Brain microvascular endothelial cell (primary cell): ENCODE data around the gene TMA16.

Experiments used
- DNase-seq: peaks from one replicate; pipeline ENCODE4 v3.0.0-alpha.2; 2020
- H3K27ac ChIP-seq: fragments of 250-450 bp; sonication (Bioruptor Pico); 2 replicates; pipeline ENCODE4 v1.5.1; 2020; ENCODE audit warnings: mild to moderate bottlenecking, moderate library complexity
- H3K27me3 ChIP-seq: fragments of 250-450 bp; sonication (Bioruptor Pico); replicated peaks from 2 replicates; pipeline ENCODE4 v1.5.1; 2020; ENCODE audit warnings: mild to moderate bottlenecking
- H3K36me3 ChIP-seq: fragments of 250-450 bp; sonication (Bioruptor Pico); replicated peaks from 2 replicates; pipeline ENCODE4 v1.5.1; 2020; ENCODE audit warnings: mild to moderate bottlenecking
- H3K4me3 ChIP-seq: 2 replicates; pipeline ENCODE4 v1.5.1; 2011; ENCODE audit warnings: low read depth, mild to moderate bottlenecking, control low read depth, low read length, moderate library complexity
- CTCF ChIP-seq: IDR thresholded peaks from 2 replicates; pipeline ENCODE4 v1.5.1; 2011; ENCODE audit warnings: low read depth, mild to moderate bottlenecking, moderate library complexity, low read length, control low read depth, inconsistent platforms; ENCODE audit errors: missing control alignments
- in situ Hi-C: cut with HindIII; loops from 2 replicates; pipeline ENCODE4 v1.10.0; 2017; ENCODE audit warnings: low sequenced_read_pairs, low pct_ligation_motif_present

TMA16 gene

GRCh38 chr4:163564221-163564720 lies 69.8 kb downstream of the TMA16 start:
- no peak for TF ChIP-seq CTCF
- no peak for DNase-seq
- Histone ChIP-seq H3K4me3 (no peak overlapping the region), H3K36me3 (no peaks in the 10 kb centered on the region), H3K27ac (no peak overlapping the region), H3K27me3 (no peaks in the 10 kb centered on the region)
- in situ Hi-C loops: loop anchor here (25.0 kb wide), 2 partner anchors 198 to 1173 kb away; no protein-coding TSS in a partner anchor

DNA sequence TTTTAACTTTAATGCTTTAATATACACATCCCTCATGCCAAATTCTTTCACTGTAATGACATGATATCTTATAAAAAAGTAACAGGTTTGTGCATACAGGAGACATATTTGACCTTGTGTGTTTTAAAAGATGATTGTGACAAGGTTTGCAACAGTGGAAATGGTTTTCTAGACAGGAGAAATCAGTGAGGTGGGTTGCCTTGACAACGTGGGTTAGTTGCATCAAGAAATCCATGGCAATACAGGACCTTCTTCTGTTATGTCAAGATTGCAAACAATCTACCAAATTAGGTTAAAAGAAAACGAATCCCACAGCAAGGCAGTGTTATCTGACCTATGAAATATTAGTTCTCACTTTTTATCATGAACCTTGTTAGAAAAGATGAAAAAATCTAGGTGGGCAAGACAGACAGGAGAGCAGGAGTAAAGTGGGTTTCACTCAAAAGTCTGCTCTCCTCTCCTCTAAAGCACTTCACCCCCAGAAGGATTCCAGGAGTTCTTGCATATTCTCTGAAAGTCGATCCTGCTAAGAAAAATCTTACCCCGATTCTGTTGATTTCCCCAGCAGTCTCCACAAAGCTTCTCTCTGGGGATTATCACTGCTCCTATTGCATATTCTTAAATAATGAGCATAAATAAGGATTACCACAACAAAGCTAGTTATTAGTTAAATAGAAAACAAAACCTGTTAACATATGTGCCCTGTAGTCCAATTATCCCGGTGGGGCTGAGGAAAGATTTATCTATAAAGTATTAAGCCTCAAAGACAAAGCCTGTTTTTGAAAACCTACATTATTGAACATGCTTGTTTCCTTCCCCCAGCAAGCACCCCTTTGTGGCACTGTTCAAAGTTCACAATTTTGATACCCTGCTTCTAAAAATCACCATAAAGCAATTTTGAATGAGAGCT lies 71.0 kb downstream of the TMA16 start:
- Histone ChIP-seq H3K4me3 (no peak overlapping the region), H3K36me3 (no peaks in the 10 kb centered on the region), H3K27ac (no peak overlapping the region), H3K27me3 (no peaks in the 10 kb centered on the region)
- TF ChIP-seq CTCF: no peak
- DNase-seq: no peak
- in situ Hi-C loops: loop anchor here (25.0 kb wide), 2 partner anchors 197 to 1172 kb away; no protein-coding TSS in a partner anchor

DNA sequence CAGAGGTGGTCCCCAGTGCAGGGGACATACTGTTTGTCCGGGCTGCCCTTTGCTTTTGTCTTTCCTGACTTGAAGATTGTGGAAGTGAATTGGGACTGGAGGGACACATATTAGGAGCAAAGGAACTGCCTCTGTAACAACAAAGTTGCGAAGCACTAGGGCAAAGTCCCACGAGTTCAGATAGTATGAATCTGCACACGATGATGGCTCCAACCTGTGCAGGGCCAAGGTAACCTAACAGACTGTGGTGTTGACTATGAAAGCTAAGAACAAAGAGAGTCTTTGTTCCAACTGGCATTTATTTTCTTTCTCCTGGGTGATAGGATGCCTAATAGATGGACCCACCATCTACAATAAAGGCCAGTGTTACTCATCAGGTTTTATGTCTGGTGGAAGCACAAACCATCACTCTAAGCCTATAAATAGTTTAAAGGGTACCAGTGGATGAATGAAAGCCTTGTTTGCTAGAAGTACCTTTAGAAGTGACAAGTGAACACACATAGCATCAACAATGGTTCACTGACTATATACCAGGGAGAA lies 71.8 kb downstream of the TMA16 start:
- H3K27ac ChIP-seq: no peak overlapping the region
- in situ Hi-C loops: loop anchor here (25.0 kb wide), 2 partner anchors 196 to 1171 kb away; no protein-coding TSS in a partner anchor
- TF ChIP-seq CTCF: no peak

GRCh38 chr4:163568843-163569242 lies 74.4 kb downstream of the TMA16 start:
- DNase-seq: no peak
- H3K27me3 ChIP-seq: no peaks in the 10 kb centered on the region
- H3K36me3 ChIP-seq: no peaks in the 10 kb centered on the region
- no peak overlapping the region for H3K4me3 ChIP-seq
- no peak overlapping the region for H3K27ac ChIP-seq
- no peak for TF ChIP-seq CTCF
- in situ Hi-C loops: loop anchor here (25.0 kb wide), 2 partner anchors 193 to 1168 kb away; no protein-coding TSS in a partner anchor

More for the DNA sequence above, 71.8 kb downstream of the TMA16 start:
- H3K27me3 ChIP-seq: no peaks in the 10 kb centered on the region
- DNase-seq: no peak
- no peak overlapping the region for H3K4me3 ChIP-seq
- no peaks in the 10 kb centered on the region for H3K36me3 ChIP-seq
